SIG-M5 treated with dmso at 0.1 percent for 504 hours (cell line): Measurements from ENCODE around the gene UNG.

Source experiments
- DNase-seq: peaks from one replicate; lab custom pipeline; 2025; ENCODE audit not compliant: unreplicated experiment; lab: John Stamatoyannopoulos, UW

The UNG gene

GRCh38 chr12:109154451-109155438 is 57.3 kb downstream of the UNG start:
- DNase-seq: peak; percentile 91

- DNase-seq: no peak
Measured at GRCh38 chr12:109156036-109156435, 58.6 kb downstream of the UNG start.

GRCh38 chr12:109156586-109156985 is 59.2 kb downstream of the UNG start:
- DNase-seq: no peak

DNA sequence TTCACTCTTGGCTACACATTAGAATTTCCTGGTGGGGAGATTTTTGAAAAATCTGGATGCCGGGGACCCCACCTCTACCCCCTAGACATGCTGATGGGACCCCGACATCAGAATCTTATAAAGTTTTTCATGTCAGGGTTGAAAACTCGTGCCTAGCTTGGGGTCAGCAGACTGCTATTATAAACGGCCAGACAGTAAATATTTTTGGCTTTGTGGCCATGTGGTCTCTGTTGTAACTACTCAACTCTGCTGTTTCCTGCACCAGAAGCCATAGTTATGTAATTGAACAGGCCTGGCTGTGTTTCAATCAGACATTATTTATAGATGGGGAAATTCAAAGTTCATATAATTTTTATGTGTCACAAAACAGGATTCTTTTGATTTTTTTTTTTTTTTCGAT is 60.6 kb downstream of the UNG start:
- no peak for DNase-seq

DNA sequence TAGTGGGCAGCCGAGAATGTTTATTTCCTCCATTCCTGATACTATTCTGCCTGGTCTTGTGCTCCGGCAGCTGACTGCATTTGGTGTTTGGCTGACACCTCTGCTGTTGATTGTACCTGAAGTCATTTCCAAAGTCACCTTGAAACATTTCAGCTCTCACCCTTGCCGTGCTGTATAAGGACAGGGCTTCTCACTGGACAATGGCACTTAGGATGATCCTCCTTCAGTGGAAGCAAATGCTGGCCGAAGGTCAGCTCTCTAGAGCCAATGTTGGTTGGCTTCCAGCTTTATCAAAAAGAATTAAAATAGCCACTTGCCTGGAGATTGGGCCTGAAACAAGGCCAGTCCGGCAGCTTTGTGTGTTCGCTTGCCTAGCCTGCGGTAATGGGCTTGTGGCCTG is 63.0 kb downstream of the UNG start:
- DNase-seq: no peak
